Thyroid gland (tissue), 4 donors: ENCODE measurements around the gene IFI27L1. TPM values are rescaled to one million over a fixed set of nuclear protein-coding genes. Genes with fewer than 3 reads are reported as not detected.

Source experiments
- DNase-seq, 2 donors: peaks; one replicate each; pipeline ENCODE4 v3.0.0-alpha.2; 2019
- H3K27ac ChIP-seq, 3 donors: fragments of 200-600 bp; sonication (generic); 1 replicate in 2 of 3; 2 replicates in 1 of 3; pipeline ENCODE4 v1.5.1; 2016 to 2019; ENCODE audit warnings: mild to moderate bottlenecking in 1 of 3, moderate library complexity in 1 of 3
- H3K27me3 ChIP-seq: fragments of 200-600 bp; sonication (generic); one replicate; pipeline ENCODE4 v1.5.1; 2019
- H3K36me3 ChIP-seq, 2 donors: fragments of 200-600 bp; sonication (generic); one replicate each; pipeline ENCODE4 v1.5.1; 2016 to 2019
- H3K4me1 ChIP-seq, 2 donors: fragments of 200-600 bp; sonication (generic); one replicate each; pipeline ENCODE4 v1.5.1; 2017 to 2019
- H3K4me3 ChIP-seq, 3 donors: fragments of 200-600 bp; sonication (generic); replicated peaks in 1 of 3; 1 replicate in 2 of 3; 2 replicates in 1 of 3; pipeline ENCODE4 v1.5.1; 2016; ENCODE audit warnings: mild to moderate bottlenecking in 1 of 3
- H3K9me3 ChIP-seq: fragments of 200-600 bp; sonication (generic); one replicate; pipeline ENCODE4 v1.5.1; 2017
- CTCF ChIP-seq, 6 experiments: fragments of 200-600 bp in 3 of 6; fragments of 450-650 bp in 3 of 6; sonication (generic) in 3 of 6; IDR thresholded peaks; one replicate each; pipeline ENCODE4 v1.5.1; 2016 to 2019; ENCODE audit warnings: antibody characterized with exemption in 6 of 6, mild to moderate bottlenecking in 2 of 6, inconsistent platforms in 1 of 6, moderate library complexity in 1 of 6
- POLR2A ChIP-seq, 2 donors: fragments of 450-650 bp; IDR thresholded peaks; one replicate each; pipeline ENCODE4 v1.6.1; 2017; ENCODE audit warnings: antibody characterized with exemption in 2 of 2, mild to moderate bottlenecking in 2 of 2, moderate library complexity in 1 of 2
- WGBS, 2 donors: methylation state at CpG; one replicate each; pipeline ENCODE4 v1.1.5; 2017; 5-methylcytosine and 5-hydroxymethylcytosine counted together
- intact Hi-C: fragments of 100-400 bp; cut with DNase I; formaldehyde crosslinking; loops from one replicate; pipeline ENCODE4 v1.15.1; 2023
- total RNA-seq, 4 donors: library from RNA; depleted of rRNA; stranded (reverse); fragments of >200 nt; gene quantifications; one replicate each; pipeline ENCODE4 v1.2.3, GENCODE V29; 2016

IFI27L1 gene
- total RNA-seq, 4 donors from 2014 or later: 3.4 to 21.3 (median 10.2) TPM

GRCh38 chr14:94123296-94123695, 42.2 kb downstream of the IFI27L1 start:
- H3K4me1 ChIP-seq: no peaks in the 10 kb centered on the region
- TF ChIP-seq POLR2A (IDR thresholded peaks at IDR 0.05) (no peak), CTCF (IDR thresholded peaks at IDR 0.05) (no peak)
- H3K36me3 ChIP-seq: no peaks in the 10 kb centered on the region
- 87 to 93% methylated on average over 9 of the region's 9 CpGs for whole genome bisulfite sequencing, 2 donors
- DNase-seq: no peak
- H3K9me3 ChIP-seq: no peaks in the 10 kb centered on the region
- no peaks in the 10 kb centered on the region for H3K27me3 ChIP-seq
- intact Hi-C loops: no loop called here
- H3K4me3 ChIP-seq: no peak overlapping the region
- no peak overlapping the region for H3K27ac ChIP-seq

- no peak for DNase-seq
- TF ChIP-seq POLR2A (IDR thresholded peaks at IDR 0.05): no peak
- no peak for TF ChIP-seq CTCF (IDR thresholded peaks at IDR 0.05)
- intact Hi-C loops: no loop called here
- Histone ChIP-seq H3K4me1 (peaks cover 2% of the 10 kb centered on the region in 2 donors), H3K36me3 (no peaks in the 10 kb centered on the region), H3K4me3 (no peak overlapping the region), H3K27ac (no peak overlapping the region), H3K27me3 (no peaks in the 10 kb centered on the region), H3K9me3 (no peaks in the 10 kb centered on the region)
- 100% methylated on average over 1 of the region's 1 CpG for WGBS, 2 donors
Measured at GRCh38 chr14:94123868-94124267, 42.8 kb downstream of the IFI27L1 start.

GRCh38 chr14:94124582-94125377, 43.7 kb downstream of the IFI27L1 start:
- Histone ChIP-seq H3K36me3 (no peaks in the 10 kb centered on the region), H3K9me3 (no peaks in the 10 kb centered on the region), H3K4me3 (no peak overlapping the region), H3K4me1 (peaks cover 4 to 6% of the 10 kb centered on the region in 2 donors), H3K27ac (no peak overlapping the region), H3K27me3 (no peaks in the 10 kb centered on the region)
- intact Hi-C loops: loop anchor here (5.0 kb wide), 1 partner anchor 53 kb away; no protein-coding TSS in a partner anchor
- TF ChIP-seq POLR2A (IDR thresholded peaks at IDR 0.05): no peak
- TF ChIP-seq CTCF (IDR thresholded peaks at IDR 0.05): no peak
- DNase-seq: no peak
- WGBS, 2 donors: 87 to 89% methylated on average over 9 of the region's 9 CpGs

GRCh38 chr14:94125659-94126418, 44.7 kb downstream of the IFI27L1 start:
- no peak overlapping the region for H3K27ac ChIP-seq
- no peak overlapping the region for H3K4me3 ChIP-seq
- no peaks in the 10 kb centered on the region for H3K27me3 ChIP-seq
- H3K36me3 ChIP-seq: no peaks in the 10 kb centered on the region
- DNase-seq: no peak
- H3K9me3 ChIP-seq: no peaks in the 10 kb centered on the region
- TF ChIP-seq POLR2A (IDR thresholded peaks at IDR 0.05) (no peak), CTCF (IDR thresholded peaks at IDR 0.05) (no peak)
- H3K4me1 ChIP-seq: peaks cover 9 to 12% of the 10 kb centered on the region in 2 donors
- 95 to 96% methylated on average over 6 of the region's 6 CpGs for WGBS, 2 donors
- intact Hi-C loops: loop anchor here (5.0 kb wide), 1 partner anchor 51 kb away; no protein-coding TSS in a partner anchor

- 93 to 94% methylated on average over 1 of the region's 1 CpG for WGBS, 2 donors
- no peaks in the 10 kb centered on the region for H3K36me3 ChIP-seq
- peaks cover 9 to 12% of the 10 kb centered on the region in 2 donors for H3K4me1 ChIP-seq
- H3K9me3 ChIP-seq: no peaks in the 10 kb centered on the region
- TF ChIP-seq POLR2A (IDR thresholded peaks at IDR 0.05) (no peak), CTCF (IDR thresholded peaks at IDR 0.05) (no peak)
- H3K4me3 ChIP-seq: no peak overlapping the region
- no peaks in the 10 kb centered on the region for H3K27me3 ChIP-seq
- intact Hi-C loops: loop anchor here (5.0 kb wide), 1 partner anchor 51 kb away; no protein-coding TSS in a partner anchor
- no peak for DNase-seq
- H3K27ac ChIP-seq: no peak overlapping the region
Measured at GRCh38 chr14:94126419-94126677, 45.2 kb downstream of the IFI27L1 start.
